ENCODE data around the gene FBXL7.

- no peak for TF ChIP-seq EZH2 (IDR thresholded peaks at IDR 0.05)
- TF ChIP-seq, protein P1, sequence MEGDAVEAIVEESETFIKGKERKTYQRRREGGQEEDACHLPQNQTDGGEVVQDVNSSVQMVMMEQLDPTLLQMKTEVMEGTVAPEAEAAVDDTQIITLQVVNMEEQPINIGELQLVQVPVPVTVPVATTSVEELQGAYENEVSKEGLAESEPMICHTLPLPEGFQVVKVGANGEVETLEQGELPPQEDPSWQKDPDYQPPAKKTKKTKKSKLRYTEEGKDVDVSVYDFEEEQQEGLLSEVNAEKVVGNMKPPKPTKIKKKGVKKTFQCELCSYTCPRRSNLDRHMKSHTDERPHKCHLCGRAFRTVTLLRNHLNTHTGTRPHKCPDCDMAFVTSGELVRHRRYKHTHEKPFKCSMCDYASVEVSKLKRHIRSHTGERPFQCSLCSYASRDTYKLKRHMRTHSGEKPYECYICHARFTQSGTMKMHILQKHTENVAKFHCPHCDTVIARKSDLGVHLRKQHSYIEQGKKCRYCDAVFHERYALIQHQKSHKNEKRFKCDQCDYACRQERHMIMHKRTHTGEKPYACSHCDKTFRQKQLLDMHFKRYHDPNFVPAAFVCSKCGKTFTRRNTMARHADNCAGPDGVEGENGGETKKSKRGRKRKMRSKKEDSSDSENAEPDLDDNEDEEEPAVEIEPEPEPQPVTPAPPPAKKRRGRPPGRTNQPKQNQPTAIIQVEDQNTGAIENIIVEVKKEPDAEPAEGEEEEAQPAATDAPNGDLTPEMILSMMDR (IDR thresholded peaks at IDR 0.05), result no peak
- TF ChIP-seq EZH2phosphoT487 (IDR thresholded peaks at IDR 0.05), result no peak
Measured at GRCh38 chr5:15943487-15943886, 443.5 kb downstream of the FBXL7 start.
